HL-60 (cell line): ENCODE results near the gene SLC43A2.

Experiments
- DNase-seq, 2 experiments: peaks; one replicate each; pipeline ENCODE4 v3.0.0-alpha.2; 2010 to 2020; ENCODE audit warnings: low read depth in 1 of 2, low spot score in 1 of 2
- H3K27ac ChIP-seq: fragments of 250-450 bp; sonication (Bioruptor Pico); replicated peaks from 2 replicates; pipeline ENCODE4 v1.5.1; 2020; ENCODE audit warnings: mild to moderate bottlenecking, moderate library complexity
- H3K27me3 ChIP-seq: fragments of 250-450 bp; sonication (Bioruptor Pico); 2 replicates; pipeline ENCODE4 v1.5.1; 2021; ENCODE audit warnings: mild to moderate bottlenecking, moderate library complexity; ENCODE audit not compliant: insufficient read depth, poor library complexity, severe bottlenecking
- H3K4me3 ChIP-seq: replicated peaks from 2 replicates; pipeline ENCODE4 v1.5.1; 2011; ENCODE audit warnings: mild to moderate bottlenecking, control low read depth, low read length; ENCODE audit not compliant: insufficient read depth
- GABPA ChIP-seq: IDR thresholded peaks from 2 replicates; pipeline ENCODE4 v1.6.1; 2012; ENCODE audit warnings: low read depth
- POLR2AphosphoS5 ChIP-seq: IDR thresholded peaks from 2 replicates; pipeline ENCODE4 v1.6.1; 2012; ENCODE audit warnings: low read depth
- SPI1 ChIP-seq: IDR thresholded peaks from 2 replicates; pipeline ENCODE4 v1.6.1; 2012; ENCODE audit warnings: low read depth, mild to moderate bottlenecking, borderline replicate concordance
- TF ChIP-seq, protein P1 (sequence below): IDR thresholded peaks from 2 replicates; pipeline ENCODE4 v1.6.1; 2012; ENCODE audit warnings: low read depth; ENCODE audit not compliant: insufficient replicate concordance
- TF ChIP-seq, protein P2 (sequence below): IDR thresholded peaks from one replicate; pipeline ENCODE4 v1.5.1; 2011; ENCODE audit warnings: low read length, control low read depth, inconsistent platforms; ENCODE audit not compliant: insufficient read depth

SLC43A2 gene

DNA sequence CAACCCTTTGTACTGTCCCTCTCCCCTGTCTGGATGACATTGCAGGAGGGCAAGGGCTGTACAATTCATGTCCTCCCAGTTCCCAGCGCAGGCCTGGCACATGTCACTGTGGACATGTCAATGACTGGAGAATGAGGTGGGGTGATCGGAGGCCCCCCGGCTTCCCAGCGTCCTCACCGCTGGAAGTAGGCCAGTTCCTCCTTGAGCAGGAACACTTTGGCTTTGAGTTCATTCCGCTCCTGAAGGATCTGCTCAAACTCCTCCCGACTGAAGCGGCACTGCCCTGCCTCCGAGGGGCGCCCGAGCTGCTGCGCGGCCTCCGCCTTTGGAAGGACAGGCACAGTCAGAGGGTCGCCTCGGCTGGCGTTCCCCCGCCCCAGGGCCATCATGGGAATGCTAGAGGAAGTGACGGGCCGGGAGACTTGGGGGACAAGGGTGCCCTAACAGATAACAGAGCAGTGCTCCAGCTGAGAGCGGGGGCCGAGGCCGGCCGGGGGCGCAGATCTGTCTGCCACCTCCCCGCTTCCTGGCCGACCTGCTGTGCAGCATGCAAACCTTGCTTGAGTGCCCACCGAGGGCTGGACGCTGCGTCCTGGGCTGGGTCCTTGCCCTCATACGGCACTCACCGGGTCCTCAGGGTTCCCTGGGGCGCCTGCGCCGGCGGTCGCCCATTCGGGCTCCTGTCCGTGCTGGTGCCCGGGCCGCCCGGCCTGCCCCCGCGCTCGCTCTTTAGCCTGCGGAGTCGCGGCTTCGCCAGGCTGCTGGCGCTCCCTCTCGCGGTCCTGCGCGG is 19.7 kb upstream of the SLC43A2 start:
- no peaks in the 10 kb centered on the region for H3K27me3 ChIP-seq
- TF ChIP-seq, protein P1, sequence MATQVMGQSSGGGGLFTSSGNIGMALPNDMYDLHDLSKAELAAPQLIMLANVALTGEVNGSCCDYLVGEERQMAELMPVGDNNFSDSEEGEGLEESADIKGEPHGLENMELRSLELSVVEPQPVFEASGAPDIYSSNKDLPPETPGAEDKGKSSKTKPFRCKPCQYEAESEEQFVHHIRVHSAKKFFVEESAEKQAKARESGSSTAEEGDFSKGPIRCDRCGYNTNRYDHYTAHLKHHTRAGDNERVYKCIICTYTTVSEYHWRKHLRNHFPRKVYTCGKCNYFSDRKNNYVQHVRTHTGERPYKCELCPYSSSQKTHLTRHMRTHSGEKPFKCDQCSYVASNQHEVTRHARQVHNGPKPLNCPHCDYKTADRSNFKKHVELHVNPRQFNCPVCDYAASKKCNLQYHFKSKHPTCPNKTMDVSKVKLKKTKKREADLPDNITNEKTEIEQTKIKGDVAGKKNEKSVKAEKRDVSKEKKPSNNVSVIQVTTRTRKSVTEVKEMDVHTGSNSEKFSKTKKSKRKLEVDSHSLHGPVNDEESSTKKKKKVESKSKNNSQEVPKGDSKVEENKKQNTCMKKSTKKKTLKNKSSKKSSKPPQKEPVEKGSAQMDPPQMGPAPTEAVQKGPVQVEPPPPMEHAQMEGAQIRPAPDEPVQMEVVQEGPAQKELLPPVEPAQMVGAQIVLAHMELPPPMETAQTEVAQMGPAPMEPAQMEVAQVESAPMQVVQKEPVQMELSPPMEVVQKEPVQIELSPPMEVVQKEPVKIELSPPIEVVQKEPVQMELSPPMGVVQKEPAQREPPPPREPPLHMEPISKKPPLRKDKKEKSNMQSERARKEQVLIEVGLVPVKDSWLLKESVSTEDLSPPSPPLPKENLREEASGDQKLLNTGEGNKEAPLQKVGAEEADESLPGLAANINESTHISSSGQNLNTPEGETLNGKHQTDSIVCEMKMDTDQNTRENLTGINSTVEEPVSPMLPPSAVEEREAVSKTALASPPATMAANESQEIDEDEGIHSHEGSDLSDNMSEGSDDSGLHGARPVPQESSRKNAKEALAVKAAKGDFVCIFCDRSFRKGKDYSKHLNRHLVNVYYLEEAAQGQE, result no peak
- TF ChIP-seq POLR2AphosphoS5 (no peak), GABPA (no peak), SPI1 (no peak)
- TF ChIP-seq, protein P2, sequence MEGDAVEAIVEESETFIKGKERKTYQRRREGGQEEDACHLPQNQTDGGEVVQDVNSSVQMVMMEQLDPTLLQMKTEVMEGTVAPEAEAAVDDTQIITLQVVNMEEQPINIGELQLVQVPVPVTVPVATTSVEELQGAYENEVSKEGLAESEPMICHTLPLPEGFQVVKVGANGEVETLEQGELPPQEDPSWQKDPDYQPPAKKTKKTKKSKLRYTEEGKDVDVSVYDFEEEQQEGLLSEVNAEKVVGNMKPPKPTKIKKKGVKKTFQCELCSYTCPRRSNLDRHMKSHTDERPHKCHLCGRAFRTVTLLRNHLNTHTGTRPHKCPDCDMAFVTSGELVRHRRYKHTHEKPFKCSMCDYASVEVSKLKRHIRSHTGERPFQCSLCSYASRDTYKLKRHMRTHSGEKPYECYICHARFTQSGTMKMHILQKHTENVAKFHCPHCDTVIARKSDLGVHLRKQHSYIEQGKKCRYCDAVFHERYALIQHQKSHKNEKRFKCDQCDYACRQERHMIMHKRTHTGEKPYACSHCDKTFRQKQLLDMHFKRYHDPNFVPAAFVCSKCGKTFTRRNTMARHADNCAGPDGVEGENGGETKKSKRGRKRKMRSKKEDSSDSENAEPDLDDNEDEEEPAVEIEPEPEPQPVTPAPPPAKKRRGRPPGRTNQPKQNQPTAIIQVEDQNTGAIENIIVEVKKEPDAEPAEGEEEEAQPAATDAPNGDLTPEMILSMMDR, result no peak
- DNase-seq, result peak in 1 of 2 experiments; percentile 1
- peak overlapping the region; percentile 46 for H3K27ac ChIP-seq
- no peak overlapping the region for H3K4me3 ChIP-seq

DNA sequence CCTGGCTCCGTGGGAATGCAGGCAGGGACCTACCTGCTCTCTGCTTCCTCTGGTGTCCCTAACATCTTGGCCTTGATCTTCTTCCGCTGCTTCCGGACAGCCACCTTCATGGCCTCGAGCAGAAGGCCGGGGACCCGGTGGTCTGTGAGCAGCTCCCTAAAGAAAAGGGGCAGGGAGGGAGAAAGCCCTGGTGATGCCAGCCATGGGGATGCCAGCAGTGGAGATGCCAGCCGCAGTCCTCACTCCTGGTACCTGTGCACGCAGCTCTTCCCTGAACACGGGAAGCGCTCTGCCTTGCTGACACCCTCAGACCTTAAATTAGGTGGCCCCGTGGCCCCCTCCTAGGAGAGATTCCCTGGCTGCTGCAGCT is 19.2 kb upstream of the SLC43A2 start:
- DNase-seq, result no peak
- Histone ChIP-seq H3K27ac (no peak overlapping the region), H3K27me3 (no peaks in the 10 kb centered on the region), H3K4me3 (no peak overlapping the region)
- TF ChIP-seq SPI1 (no peak), GABPA (no peak), POLR2AphosphoS5 (no peak)
- TF ChIP-seq, protein P1, result no peak
- TF ChIP-seq, protein P2, result no peak

DNA sequence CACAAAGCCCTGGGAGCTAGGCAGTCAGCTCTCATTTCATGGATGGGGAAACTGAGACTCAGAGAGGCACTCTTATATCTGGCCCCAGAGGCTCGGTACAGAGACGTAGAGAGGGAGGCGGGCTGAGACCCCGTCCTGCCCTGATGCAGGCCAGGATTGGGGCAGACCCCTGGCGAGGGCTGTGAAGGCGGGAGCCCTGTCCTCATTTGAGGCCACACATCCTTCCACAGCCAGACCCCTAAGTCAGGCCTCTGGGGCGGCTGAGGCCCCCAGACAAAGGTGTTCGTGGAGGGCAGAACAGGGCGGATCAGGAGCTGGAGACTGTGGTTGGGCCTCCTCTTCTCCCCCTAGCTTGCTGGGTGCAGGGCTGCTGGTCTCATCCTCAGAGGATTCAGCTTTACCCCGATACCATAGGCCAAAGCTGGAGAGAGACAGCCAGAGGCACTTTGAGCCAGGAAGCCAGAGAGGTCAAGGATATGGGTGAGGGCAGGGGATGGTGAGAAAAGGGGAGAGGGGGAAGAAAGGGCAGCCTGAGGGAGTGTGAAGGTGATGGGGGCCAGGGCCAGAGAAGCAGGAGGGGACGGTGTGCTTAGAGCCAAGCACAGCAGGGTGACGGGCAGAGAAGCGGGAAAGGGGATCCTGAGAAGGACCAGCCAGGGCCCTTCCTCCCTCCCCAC is 17.7 kb upstream of the SLC43A2 start:
- DNase-seq, result no peak
- Histone ChIP-seq H3K27me3 (no peaks in the 10 kb centered on the region), H3K27ac (no peak overlapping the region), H3K4me3 (no peak overlapping the region)
- TF ChIP-seq GABPA (no peak), SPI1 (no peak), POLR2AphosphoS5 (no peak)
- TF ChIP-seq, protein P1, result no peak
- TF ChIP-seq, protein P2, result no peak
